Mesenchymal stem cell (in vitro differentiated cells and primary cell): Measurements from ENCODE around the gene RABL6.

Source experiments
- DNase-seq: peaks from one replicate; pipeline ENCODE4 v3.0.0-alpha.2; 2013
- H2AFZ ChIP-seq: one replicate; pipeline ENCODE4 v1.6.1; 2013; ENCODE audit warnings: low read depth, mild to moderate bottlenecking, control low read depth, inconsistent platforms, low read length, moderate library complexity
- H2AK5ac ChIP-seq: 2 replicates; pipeline ENCODE4 v1.6.1; 2013; ENCODE audit warnings: low read length, moderate library complexity, mild to moderate bottlenecking, inconsistent platforms; ENCODE audit not compliant: severe bottlenecking
- H2BK120ac ChIP-seq: one replicate; pipeline ENCODE4 v1.6.1; 2013; ENCODE audit warnings: low read depth, mild to moderate bottlenecking, inconsistent platforms, low read length, moderate library complexity
- H2BK12ac ChIP-seq, 2 experiments: one replicate each; pipeline ENCODE4 v1.6.1; 2013; ENCODE audit warnings: inconsistent platforms in 2 of 2, low read length in 2 of 2, mild to moderate bottlenecking in 2 of 2, moderate library complexity in 2 of 2, control low read depth in 1 of 2
- H2BK15ac ChIP-seq: one replicate; pipeline ENCODE4 v1.6.1; 2013; ENCODE audit warnings: mild to moderate bottlenecking, low read depth, inconsistent platforms; ENCODE audit not compliant: poor library complexity, severe bottlenecking
- H2BK5ac ChIP-seq: 2 replicates; pipeline ENCODE4 v1.6.1; 2013; ENCODE audit warnings: low read depth, mild to moderate bottlenecking, low read length, control low read depth, inconsistent platforms; ENCODE audit not compliant: poor library complexity, severe bottlenecking
- H3K14ac ChIP-seq, 2 experiments: one replicate each; pipeline ENCODE4 v1.6.1; 2013; ENCODE audit warnings: inconsistent platforms in 2 of 2, low read length in 2 of 2, control low read depth in 1 of 2, mild to moderate bottlenecking in 1 of 2, moderate library complexity in 1 of 2
- H3K18ac ChIP-seq, 2 experiments: one replicate each; pipeline ENCODE4 v1.6.1; 2013; ENCODE audit warnings: inconsistent platforms in 2 of 2, low read length in 2 of 2, control low read depth in 1 of 2, low read depth in 1 of 2, mild to moderate bottlenecking in 1 of 2
- H3K23ac ChIP-seq, 2 experiments: one replicate each; pipeline ENCODE4 v1.6.1; 2013; ENCODE audit warnings: inconsistent platforms in 2 of 2, low read length in 2 of 2, mild to moderate bottlenecking in 2 of 2, moderate library complexity in 2 of 2, control low read depth in 1 of 2
- H3K27ac ChIP-seq: 2 replicates; pipeline ENCODE4 v1.5.1; 2013; ENCODE audit warnings: mild to moderate bottlenecking, moderate library complexity, low read length, control low read depth, inconsistent platforms; ENCODE audit not compliant: poor library complexity, severe bottlenecking
- H3K27me3 ChIP-seq, 2 experiments: 2 replicates each; pipeline versions ENCODE4 v1.6.1 to v1.7.0; 2013; ENCODE audit warnings: low read length in 2 of 2, mild to moderate bottlenecking in 2 of 2, moderate library complexity in 2 of 2, control low read depth in 1 of 2, inconsistent platforms in 1 of 2; ENCODE audit not compliant: control insufficient read depth in 1 of 2, insufficient read depth in 1 of 2
- H3K36me3 ChIP-seq, 2 experiments: 2 replicates each; pipeline versions ENCODE4 v1.6.1 to v1.7.0; 2013; ENCODE audit warnings: low read length in 2 of 2, control low read depth in 1 of 2, inconsistent platforms in 1 of 2, low read depth in 1 of 2, mild to moderate bottlenecking in 1 of 2; ENCODE audit not compliant: insufficient read depth in 2 of 2, control insufficient read depth in 1 of 2
- H3K4ac ChIP-seq, 2 experiments: one replicate each; pipeline ENCODE4 v1.6.1; 2013; ENCODE audit warnings: inconsistent platforms in 2 of 2, low read length in 2 of 2, mild to moderate bottlenecking in 2 of 2, moderate library complexity in 2 of 2, control low read depth in 1 of 2, low read depth in 1 of 2
- H3K4me1 ChIP-seq: 2 replicates; pipeline ENCODE4 v1.6.1; 2013; ENCODE audit warnings: low read depth, low read length, control low read depth; ENCODE audit not compliant: control insufficient read depth, insufficient read depth
- H3K4me2 ChIP-seq: 2 replicates; pipeline ENCODE4 v1.6.1; 2013; ENCODE audit warnings: low read length, mild to moderate bottlenecking, inconsistent platforms; ENCODE audit not compliant: poor library complexity, severe bottlenecking
- H3K4me3 ChIP-seq, 2 experiments: 2 replicates each; pipeline versions ENCODE4 v1.5.1 to v1.7.0; 2013; ENCODE audit warnings: low read length in 2 of 2, mild to moderate bottlenecking in 2 of 2, control low read depth in 1 of 2, low read depth in 1 of 2; ENCODE audit not compliant: insufficient read depth in 1 of 2
- H3K79me1 ChIP-seq: replicated peaks from 2 replicates; pipeline ENCODE4 v1.6.1; 2013; ENCODE audit warnings: mild to moderate bottlenecking, control low read depth, low read length, inconsistent platforms; ENCODE audit not compliant: poor library complexity, severe bottlenecking
- H3K9ac ChIP-seq: 2 replicates; pipeline ENCODE4 v1.7.0; 2013; ENCODE audit warnings: mild to moderate bottlenecking, low read length, moderate library complexity
- H3K9me3 ChIP-seq: 2 replicates; pipeline ENCODE4 v1.7.0; 2013; ENCODE audit warnings: mild to moderate bottlenecking, low read length; ENCODE audit not compliant: control insufficient read depth
- H4K8ac ChIP-seq: one replicate; pipeline ENCODE4 v1.6.1; 2013; ENCODE audit warnings: inconsistent platforms, mild to moderate bottlenecking, low read length, moderate library complexity
- H4K91ac ChIP-seq: one replicate; pipeline ENCODE4 v1.6.1; 2013; ENCODE audit warnings: mild to moderate bottlenecking, low read length, inconsistent platforms
- WGBS: methylation state at CpG from one replicate; pipeline ENCODE4 v1.1.7; 2013; ENCODE audit warnings: mixed read lengths; 5-methylcytosine and 5-hydroxymethylcytosine counted together

RABL6 gene

GRCh38 chr9:136854113-136854841, 46.5 kb downstream of the RABL6 start:
- no peak overlapping the region for H4K8ac ChIP-seq
- H3K4me1 ChIP-seq = peaks cover 73% of the 10 kb centered on the region
- H3K27me3 ChIP-seq = no peaks in the 10 kb centered on the region
- H2BK12ac ChIP-seq = no peak overlapping the region
- no peak overlapping the region for H3K4me3 ChIP-seq
- no peak overlapping the region for H3K27ac ChIP-seq
- H2BK5ac ChIP-seq = no peak overlapping the region
- DNase-seq = no peak
- H2BK120ac ChIP-seq = no peak overlapping the region
- peaks cover 25% of the 10 kb centered on the region for H3K79me1 ChIP-seq
- H2AFZ ChIP-seq = no peak overlapping the region
- H3K4me2 ChIP-seq = no peak overlapping the region
- no peak overlapping the region for H2BK15ac ChIP-seq
- peaks cover 0 to 74% of the 10 kb centered on the region in 2 experiments for H3K36me3 ChIP-seq
- no peak overlapping the region for H3K14ac ChIP-seq
- H3K23ac ChIP-seq = no peak overlapping the region
- 92% methylated on average over 30 of the region's 30 CpGs for WGBS
- no peaks in the 10 kb centered on the region for H3K9me3 ChIP-seq
- H4K91ac ChIP-seq = no peak overlapping the region
- no peak overlapping the region for H2AK5ac ChIP-seq
- no peak overlapping the region for H3K9ac ChIP-seq
- no peak overlapping the region for H3K4ac ChIP-seq
- H3K18ac ChIP-seq = no peak overlapping the region

GRCh38 chr9:136854842-136855460, 47.2 kb downstream of the RABL6 start:
- H2BK5ac ChIP-seq = no peak overlapping the region
- peaks cover 0 to 80% of the 10 kb centered on the region in 2 experiments for H3K36me3 ChIP-seq
- H2AK5ac ChIP-seq = no peak overlapping the region
- H2AFZ ChIP-seq = no peak overlapping the region
- H3K4me3 ChIP-seq = no peak overlapping the region
- H2BK120ac ChIP-seq = no peak overlapping the region
- H2BK15ac ChIP-seq = no peak overlapping the region
- peaks cover 75% of the 10 kb centered on the region for H3K4me1 ChIP-seq
- no peaks in the 10 kb centered on the region for H3K27me3 ChIP-seq
- H3K18ac ChIP-seq = no peak overlapping the region
- H3K4ac ChIP-seq = no peak overlapping the region
- H3K14ac ChIP-seq = no peak overlapping the region
- H4K8ac ChIP-seq = no peak overlapping the region
- H3K4me2 ChIP-seq = no peak overlapping the region
- WGBS = 88% methylated on average over 23 of the region's 23 CpGs
- no peaks in the 10 kb centered on the region for H3K9me3 ChIP-seq
- H3K79me1 ChIP-seq = peaks cover 28% of the 10 kb centered on the region
- H3K27ac ChIP-seq = no peak overlapping the region
- DNase-seq = no peak
- no peak overlapping the region for H3K23ac ChIP-seq
- H4K91ac ChIP-seq = no peak overlapping the region
- H3K9ac ChIP-seq = no peak overlapping the region
- no peak overlapping the region for H2BK12ac ChIP-seq

- Histone ChIP-seq H3K18ac (no peak overlapping the region), H3K27ac (no peak overlapping the region), H4K8ac (no peak overlapping the region), H3K23ac (no peak overlapping the region), H3K9ac (no peak overlapping the region), H3K36me3 (peaks cover 3 to 80% of the 10 kb centered on the region in 2 experiments), H2BK120ac (no peak overlapping the region), H3K79me1 (peaks cover 25% of the 10 kb centered on the region), H3K14ac (no peak overlapping the region), H2BK15ac (no peak overlapping the region), H2BK12ac (no peak overlapping the region), H2AFZ (no peak overlapping the region), H3K27me3 (no peaks in the 10 kb centered on the region), H4K91ac (no peak overlapping the region), H2BK5ac (no peak overlapping the region), H2AK5ac (no peak overlapping the region), H3K4me3 (no peak overlapping the region), H3K4me2 (no peak overlapping the region), H3K4ac (no peak overlapping the region), H3K4me1 (peaks cover 69% of the 10 kb centered on the region), H3K9me3 (no peaks in the 10 kb centered on the region)
- no peak for DNase-seq
- WGBS = 92% methylated on average over 26 of the region's 26 CpGs
Measured at GRCh38 chr9:136855461-136856078, 47.8 kb downstream of the RABL6 start.

- Histone ChIP-seq H3K27ac (no peak overlapping the region), H3K27me3 (no peaks in the 10 kb centered on the region), H3K4ac (no peak overlapping the region), H4K8ac (no peak overlapping the region), H3K36me3 (peaks cover 8 to 80% of the 10 kb centered on the region in 2 experiments), H3K9me3 (no peaks in the 10 kb centered on the region), H3K4me3 (no peak overlapping the region), H4K91ac (no peak overlapping the region), H2BK120ac (no peak overlapping the region), H2AFZ (no peak overlapping the region), H2BK15ac (no peak overlapping the region), H3K4me1 (peaks cover 65% of the 10 kb centered on the region), H2BK12ac (no peak overlapping the region), H3K9ac (no peak overlapping the region), H3K79me1 (peaks cover 22% of the 10 kb centered on the region), H2AK5ac (peak overlapping the region; percentile 33), H3K18ac (no peak overlapping the region), H2BK5ac (no peak overlapping the region), H3K14ac (no peak overlapping the region), H3K23ac (no peak overlapping the region), H3K4me2 (no peak overlapping the region)
- WGBS = 93% methylated on average over 15 of the region's 15 CpGs
- no peak for DNase-seq
Measured at GRCh38 chr9:136856079-136856476, 48.3 kb downstream of the RABL6 start.
